RWPE2 (cell line): ENCODE results near the gene WDR72.

Experiments used
- ATAC-seq: fragments of 200-7000 bp; cut with Tn5 transposase; 3 replicates; pipeline ENCODE4 v1.9.1; 2021; ENCODE audit warnings: low read depth
- DNase-seq: peaks from one replicate; pipeline ENCODE4 v3.0.0-alpha.2; 2020; ENCODE audit warnings: low spot score
- H3K27ac ChIP-seq: fragments of 450-650 bp; 2 replicates; pipeline ENCODE4 v1.5.1; 2017; ENCODE audit warnings: mild to moderate bottlenecking; ENCODE audit not compliant: poor library complexity, severe bottlenecking
- H3K27me3 ChIP-seq: fragments of 250-450 bp; sonication (Bioruptor Pico); 2 replicates; pipeline ENCODE4 v1.5.1; 2021; ENCODE audit warnings: mild to moderate bottlenecking, moderate library complexity; ENCODE audit not compliant: insufficient read depth, poor library complexity, severe bottlenecking
- H3K36me3 ChIP-seq: fragments of 250-450 bp; sonication (Bioruptor Pico); 2 replicates; pipeline ENCODE4 v1.5.1; 2020; ENCODE audit warnings: low read depth, mild to moderate bottlenecking, moderate library complexity
- H3K4me1 ChIP-seq: fragments of 250-450 bp; sonication (Bioruptor Pico); 2 replicates; pipeline ENCODE4 v1.5.1; 2021; ENCODE audit warnings: mild to moderate bottlenecking, moderate library complexity; ENCODE audit not compliant: insufficient read depth, poor library complexity, severe bottlenecking
- H3K4me3 ChIP-seq: fragments of 250-450 bp; sonication (Bioruptor Pico); 2 replicates; pipeline ENCODE4 v1.5.1; 2021; ENCODE audit warnings: mild to moderate bottlenecking, moderate library complexity; ENCODE audit not compliant: severe bottlenecking
- H3K9me3 ChIP-seq: fragments of 250-450 bp; sonication (Bioruptor Pico); 2 replicates; pipeline ENCODE4 v1.5.1; 2021; ENCODE audit warnings: mild to moderate bottlenecking, moderate library complexity; ENCODE audit not compliant: severe bottlenecking
- TF ChIP-seq, protein P1 (sequence below): fragments of 450-650 bp; IDR thresholded peaks from one replicate; pipeline ENCODE4 v1.5.1; 2017; ENCODE audit warnings: mild to moderate bottlenecking, moderate library complexity; ENCODE audit not compliant: poor library complexity, severe bottlenecking

The WDR72 gene

DNA sequence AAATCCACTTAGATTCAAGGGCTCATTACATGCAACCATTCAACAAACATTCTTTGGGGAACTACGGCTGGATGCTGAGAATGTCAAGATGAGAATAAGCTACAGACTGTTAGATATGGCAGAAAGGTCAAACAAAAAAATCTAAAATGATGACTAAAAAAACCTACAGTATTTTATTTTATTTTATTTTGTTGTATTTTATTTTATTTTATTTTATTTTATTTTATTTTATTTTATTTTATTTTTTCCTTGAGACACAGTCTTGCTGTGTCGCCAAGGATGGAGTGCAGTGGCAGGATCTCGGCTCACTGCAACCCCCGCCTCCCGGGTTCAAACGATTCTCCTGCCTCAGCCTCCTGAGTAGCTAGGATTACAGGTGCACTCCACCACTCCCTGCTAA is 46.2 kb downstream of the WDR72 start:
- DNase-seq: no peak
- ATAC-seq: no peak
- no peaks in the 10 kb centered on the region for H3K9me3 ChIP-seq
- TF ChIP-seq, protein P1, sequence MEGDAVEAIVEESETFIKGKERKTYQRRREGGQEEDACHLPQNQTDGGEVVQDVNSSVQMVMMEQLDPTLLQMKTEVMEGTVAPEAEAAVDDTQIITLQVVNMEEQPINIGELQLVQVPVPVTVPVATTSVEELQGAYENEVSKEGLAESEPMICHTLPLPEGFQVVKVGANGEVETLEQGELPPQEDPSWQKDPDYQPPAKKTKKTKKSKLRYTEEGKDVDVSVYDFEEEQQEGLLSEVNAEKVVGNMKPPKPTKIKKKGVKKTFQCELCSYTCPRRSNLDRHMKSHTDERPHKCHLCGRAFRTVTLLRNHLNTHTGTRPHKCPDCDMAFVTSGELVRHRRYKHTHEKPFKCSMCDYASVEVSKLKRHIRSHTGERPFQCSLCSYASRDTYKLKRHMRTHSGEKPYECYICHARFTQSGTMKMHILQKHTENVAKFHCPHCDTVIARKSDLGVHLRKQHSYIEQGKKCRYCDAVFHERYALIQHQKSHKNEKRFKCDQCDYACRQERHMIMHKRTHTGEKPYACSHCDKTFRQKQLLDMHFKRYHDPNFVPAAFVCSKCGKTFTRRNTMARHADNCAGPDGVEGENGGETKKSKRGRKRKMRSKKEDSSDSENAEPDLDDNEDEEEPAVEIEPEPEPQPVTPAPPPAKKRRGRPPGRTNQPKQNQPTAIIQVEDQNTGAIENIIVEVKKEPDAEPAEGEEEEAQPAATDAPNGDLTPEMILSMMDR: no peak
- no peak overlapping the region for H3K4me3 ChIP-seq
- H3K27ac ChIP-seq: no peak overlapping the region
- H3K4me1 ChIP-seq: no peaks in the 10 kb centered on the region
- peaks cover 45% of the 10 kb centered on the region for H3K27me3 ChIP-seq
- no peaks in the 10 kb centered on the region for H3K36me3 ChIP-seq

DNA sequence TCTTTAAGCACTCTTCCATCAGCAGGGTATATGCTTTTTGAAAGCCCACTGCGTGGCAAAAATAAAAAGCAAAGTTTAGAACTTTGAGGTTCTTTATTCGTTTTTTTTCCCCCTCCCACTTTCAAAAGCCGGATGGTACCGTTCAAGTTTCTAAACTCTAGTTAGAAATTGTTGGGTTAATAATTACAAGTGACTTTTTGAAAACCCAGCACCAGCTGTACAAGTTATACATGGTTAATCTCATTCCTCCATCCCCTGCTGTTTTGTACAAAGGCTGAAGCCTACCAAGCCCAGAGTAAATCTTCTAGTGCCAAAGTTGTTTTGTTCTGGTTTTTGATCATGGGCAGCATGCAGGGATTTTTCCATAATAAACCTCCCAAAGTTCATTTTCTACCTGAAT is 48.6 kb downstream of the WDR72 start:
- DNase-seq: no peak
- H3K4me1 ChIP-seq: no peaks in the 10 kb centered on the region
- peaks cover 51% of the 10 kb centered on the region for H3K27me3 ChIP-seq
- H3K4me3 ChIP-seq: no peak overlapping the region
- H3K9me3 ChIP-seq: no peaks in the 10 kb centered on the region
- H3K27ac ChIP-seq: no peak overlapping the region
- ATAC-seq: no peak
- no peaks in the 10 kb centered on the region for H3K36me3 ChIP-seq
- TF ChIP-seq, protein P1: no peak

DNA sequence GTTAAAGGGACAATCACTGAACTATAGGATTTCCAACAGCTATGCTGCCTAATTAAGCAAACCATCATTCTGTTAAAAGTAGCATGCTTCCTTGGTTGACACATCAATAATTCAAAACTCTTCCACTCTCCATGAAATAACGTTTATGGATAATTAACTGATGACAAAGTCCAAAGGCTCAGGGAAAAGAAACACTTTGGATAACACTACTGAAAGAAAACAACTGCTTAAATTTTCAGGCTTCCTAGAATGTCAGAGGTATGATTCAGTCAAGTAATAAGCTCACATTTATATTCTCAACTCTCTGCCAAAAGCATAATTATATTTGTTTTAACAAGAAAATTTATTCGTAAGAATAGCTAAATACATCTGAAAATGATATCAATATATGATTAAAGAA is 49.6 kb downstream of the WDR72 start:
- DNase-seq (no peak), ATAC-seq (no peak)
- TF ChIP-seq, protein P1: no peak
- H3K4me3 ChIP-seq: no peak overlapping the region
- H3K9me3 ChIP-seq: no peaks in the 10 kb centered on the region
- peaks cover 50% of the 10 kb centered on the region for H3K27me3 ChIP-seq
- H3K36me3 ChIP-seq: no peaks in the 10 kb centered on the region
- H3K27ac ChIP-seq: no peak overlapping the region
- no peaks in the 10 kb centered on the region for H3K4me1 ChIP-seq

DNA sequence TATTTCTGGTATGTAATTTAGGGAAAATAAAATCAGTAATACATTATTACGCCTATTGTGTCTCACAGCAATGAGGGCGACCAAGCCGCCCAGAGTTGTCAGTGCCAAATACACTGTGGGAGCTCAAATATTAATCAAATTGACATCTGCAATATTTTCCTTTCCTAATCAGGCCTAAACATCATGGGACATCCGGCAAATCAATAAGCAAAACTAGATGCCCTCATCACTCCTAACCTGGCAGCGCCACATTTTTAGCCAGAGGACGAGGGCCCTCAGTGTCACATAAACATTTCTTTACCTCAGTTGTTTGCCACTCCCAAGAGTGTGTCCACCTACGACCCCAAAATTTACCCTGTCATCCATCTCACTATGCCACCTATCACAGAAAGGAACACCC is 64.1 kb downstream of the WDR72 start:
- Histone ChIP-seq H3K9me3 (no peaks in the 10 kb centered on the region), H3K27ac (no peak overlapping the region), H3K4me3 (no peak overlapping the region), H3K36me3 (no peaks in the 10 kb centered on the region), H3K27me3 (peaks cover 14% of the 10 kb centered on the region), H3K4me1 (no peaks in the 10 kb centered on the region)
- TF ChIP-seq, protein P1: no peak
- DNase-seq (no peak), ATAC-seq (no peak)

DNA sequence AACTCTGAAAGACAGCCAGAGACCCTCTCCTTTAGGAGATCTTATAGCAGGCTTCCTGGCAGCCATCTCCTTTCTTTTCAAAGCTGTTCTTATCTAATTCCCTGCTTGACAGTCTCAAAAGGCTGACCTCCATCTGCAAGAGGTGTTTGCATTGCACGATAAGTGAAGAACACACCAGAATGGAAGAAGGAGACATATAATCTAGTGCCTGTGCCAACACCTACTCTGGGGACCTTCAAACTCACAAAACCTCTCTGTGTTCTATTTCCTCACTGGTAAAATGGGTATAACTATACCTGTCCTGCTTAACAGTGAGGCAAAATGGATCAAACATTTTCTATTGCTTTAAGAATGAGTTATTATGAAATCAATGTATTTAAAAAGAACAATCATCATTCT is 65.0 kb downstream of the WDR72 start:
- Histone ChIP-seq H3K4me3 (no peak overlapping the region), H3K36me3 (no peaks in the 10 kb centered on the region), H3K9me3 (no peaks in the 10 kb centered on the region), H3K27me3 (peaks cover 16% of the 10 kb centered on the region), H3K27ac (no peak overlapping the region), H3K4me1 (no peaks in the 10 kb centered on the region)
- ATAC-seq: no peak; the same call in 2 of the 3 replicates
- DNase-seq: no peak
- TF ChIP-seq, protein P1: no peak
